HG03469 (cell line): ENCODE data around the gene CRELD1.
"Not testable (repeated sequence)": the region's sequence is repeated elsewhere in the genome, so short reads cannot be mapped to it uniquely, and the experiment has no call there.

ENCODE experiments used
- ATAC-seq: cut with Tn5 transposase; IDR thresholded peaks from one replicate; pipeline ENCODE4 v1.9.1; 2021; ENCODE audit warnings: mild to moderate bottlenecking, moderate library complexity, moderate number of reproducible peaks; ENCODE audit not compliant: unreplicated experiment

Gene CRELD1

GRCh38 chr3:9934235-9934621, 594 bp downstream of the CRELD1 start:
- ATAC-seq = no peak

GRCh38 chr3:9934993-9935392, 1.4 kb downstream of the CRELD1 start:
- ATAC-seq = no peak

- ATAC-seq = no peak
Measured at GRCh38 chr3:9935966-9936510, 2.4 kb downstream of the CRELD1 start.

GRCh38 chr3:9937486-9938238, 4.0 kb downstream of the CRELD1 start:
- ATAC-seq = no peak

- no peak for ATAC-seq
Measured at GRCh38 chr3:9938966-9939365, 5.3 kb downstream of the CRELD1 start.

- not testable (repeated sequence) for ATAC-seq
Measured at GRCh38 chr3:9939906-9940305, 6.3 kb downstream of the CRELD1 start.

- ATAC-seq = no peak
Measured at GRCh38 chr3:9940746-9941145, 7.1 kb downstream of the CRELD1 start.

- no peak for ATAC-seq
Measured at GRCh38 chr3:9942164-9942563, 8.5 kb downstream of the CRELD1 start.

GRCh38 chr3:9942934-9943690, 9.5 kb downstream of the CRELD1 start:
- no peak for ATAC-seq

GRCh38 chr3:9944271-9944670, 10.6 kb downstream of the CRELD1 start:
- ATAC-seq = no peak

- ATAC-seq = no peak
Measured at GRCh38 chr3:9945358-9945757, 11.7 kb downstream of the CRELD1 start.

GRCh38 chr3:9946112-9947024, 12.7 kb downstream of the CRELD1 start:
- no peak for ATAC-seq

- ATAC-seq = no peak
Measured at GRCh38 chr3:9947025-9947995, 13.7 kb downstream of the CRELD1 start.

GRCh38 chr3:9948586-9948985, 15.0 kb downstream of the CRELD1 start:
- ATAC-seq = no peak

GRCh38 chr3:9949115-9949514, 15.5 kb downstream of the CRELD1 start:
- ATAC-seq = no peak

- no peak for ATAC-seq
Measured at GRCh38 chr3:9949626-9950025, 16.0 kb downstream of the CRELD1 start.

GRCh38 chr3:9951126-9951525, 17.5 kb downstream of the CRELD1 start:
- no peak for ATAC-seq

- ATAC-seq = no peak
Measured at GRCh38 chr3:9951598-9951961, 17.9 kb downstream of the CRELD1 start.

- no peak for ATAC-seq
Measured at GRCh38 chr3:9951962-9952805, 18.6 kb downstream of the CRELD1 start, which contains the start of gene PRRT3. PRRT3 (minus strand) TSS chr3:9952408; CDS start chr3:9950115, 2,293 bp downstream.
